Effector CD4-positive, alpha-beta T cell (primary cell): ENCODE measurements around the gene PTPRK.

ENCODE experiments used
- DNase-seq: peaks from one replicate; pipeline ENCODE4 v3.0.0-alpha.2; 2020

Gene PTPRK

DNA sequence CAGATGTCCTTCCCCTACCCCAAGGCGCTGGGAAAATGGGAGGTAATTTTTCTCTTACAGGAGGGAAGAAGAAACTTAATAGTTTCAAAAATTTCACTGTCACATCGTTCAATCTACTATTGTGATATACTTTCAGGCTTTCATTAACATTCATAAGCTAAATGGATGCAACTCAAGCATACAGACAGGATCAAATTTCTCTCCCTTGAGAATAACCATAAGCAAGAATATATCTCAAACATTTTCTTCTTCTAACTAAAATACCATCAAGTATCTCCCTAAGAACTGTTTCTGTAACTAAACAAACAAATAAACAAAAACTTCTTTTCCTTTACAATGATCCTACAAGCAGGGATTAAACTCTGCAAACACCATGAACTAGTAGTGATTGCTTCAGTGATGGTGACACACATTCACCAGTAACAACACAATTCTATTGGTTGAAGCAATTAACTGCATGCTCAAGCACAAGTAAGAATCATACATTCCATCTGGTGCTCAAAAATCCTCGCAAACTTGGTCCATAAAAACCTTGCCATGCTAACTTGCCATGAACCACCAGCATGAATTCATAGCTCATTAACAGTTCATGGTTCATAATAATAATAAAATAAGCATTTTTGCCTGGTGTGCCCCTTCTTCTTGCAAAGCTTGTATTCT is 183.8 kb downstream of the PTPRK start:
- no peak for DNase-seq

- no peak for DNase-seq
These were observed 184.4 kb downstream of the PTPRK start for GRCh38 chr6:128335963-128336362.

GRCh38 chr6:128333581-128334223 is 186.7 kb downstream of the PTPRK start:
- DNase-seq: no peak

DNA sequence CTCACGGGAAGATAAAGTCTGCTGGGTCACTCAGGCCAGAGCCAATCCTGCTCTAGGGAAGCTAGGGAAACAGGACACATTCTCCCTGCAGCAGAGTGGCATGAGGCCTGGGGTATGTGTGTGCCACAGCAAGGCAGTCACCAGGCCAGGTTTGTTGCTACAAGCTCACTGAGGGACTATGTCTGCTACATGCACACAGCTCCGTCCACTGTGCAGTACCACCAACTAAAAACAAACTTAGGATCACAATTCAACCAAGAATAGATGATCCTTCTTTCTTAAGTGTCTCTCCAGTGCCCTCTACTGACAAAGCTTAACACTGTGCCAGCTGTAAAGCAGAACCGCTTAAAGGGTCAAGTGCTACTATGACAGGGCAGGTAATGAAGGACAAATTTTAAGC is 192.5 kb downstream of the PTPRK start:
- DNase-seq: peak; percentile 4

GRCh38 chr6:128323011-128323410 is 197.4 kb downstream of the PTPRK start:
- no peak for DNase-seq

GRCh38 chr6:128319946-128320345 is 200.5 kb downstream of the PTPRK start:
- DNase-seq: no peak

- DNase-seq: no peak
These were observed 201.2 kb downstream of the PTPRK start for GRCh38 chr6:128319157-128319556.

DNA sequence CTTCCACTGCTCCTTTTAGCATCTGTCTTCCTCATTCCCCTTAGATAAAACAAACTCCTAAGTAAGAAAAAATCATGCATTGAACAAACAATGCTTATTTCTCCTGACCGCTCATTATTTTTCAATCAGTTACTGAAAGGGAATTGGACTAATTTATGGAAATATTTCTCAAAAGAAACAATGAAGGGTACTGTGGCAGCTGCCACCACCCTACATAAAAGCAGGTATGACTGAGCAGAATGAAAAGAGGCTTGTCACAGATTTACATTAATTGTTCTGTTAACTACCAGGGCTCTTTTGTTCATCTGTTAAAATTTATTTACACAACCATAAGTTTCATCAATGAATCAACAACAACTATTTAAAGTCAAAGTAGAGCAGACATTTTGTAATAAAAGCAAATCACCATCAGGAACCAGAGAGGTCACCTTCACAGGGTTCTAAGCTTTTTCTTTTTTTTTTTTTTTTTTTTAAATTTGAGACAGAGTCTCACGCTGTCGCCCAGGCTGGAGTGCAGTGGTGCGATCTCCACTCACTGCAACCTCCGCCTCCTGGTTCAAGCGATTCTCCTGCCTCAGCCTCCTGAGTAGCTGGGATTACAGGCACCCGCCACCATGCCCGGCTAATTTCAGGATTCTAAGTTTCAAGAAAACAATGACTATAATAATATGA is 204.0 kb downstream of the PTPRK start:
- DNase-seq: no peak

GRCh38 chr6:128314190-128314589 is 206.2 kb downstream of the PTPRK start:
- no peak for DNase-seq

GRCh38 chr6:128311944-128312570 is 208.3 kb downstream of the PTPRK start:
- no peak for DNase-seq

DNA sequence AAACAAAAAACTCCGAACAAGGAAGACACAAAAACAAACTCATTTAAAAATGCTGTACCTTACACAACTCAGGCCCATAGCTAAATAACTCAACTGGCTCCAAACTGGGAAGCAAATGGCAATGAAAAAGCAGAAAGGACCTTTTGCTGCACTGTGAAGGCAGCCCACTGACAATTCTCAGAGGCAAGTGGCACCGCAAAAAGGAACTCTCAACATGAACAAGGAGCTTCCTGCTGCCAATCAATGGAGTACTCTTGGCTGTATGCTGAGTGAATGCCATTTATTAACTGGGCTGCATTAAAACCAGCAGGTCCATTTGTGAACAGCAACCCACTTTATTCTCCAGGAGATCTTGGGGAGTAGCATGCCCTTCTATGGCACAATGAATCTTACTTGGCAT is 209.9 kb downstream of the PTPRK start:
- no peak for DNase-seq

DNA sequence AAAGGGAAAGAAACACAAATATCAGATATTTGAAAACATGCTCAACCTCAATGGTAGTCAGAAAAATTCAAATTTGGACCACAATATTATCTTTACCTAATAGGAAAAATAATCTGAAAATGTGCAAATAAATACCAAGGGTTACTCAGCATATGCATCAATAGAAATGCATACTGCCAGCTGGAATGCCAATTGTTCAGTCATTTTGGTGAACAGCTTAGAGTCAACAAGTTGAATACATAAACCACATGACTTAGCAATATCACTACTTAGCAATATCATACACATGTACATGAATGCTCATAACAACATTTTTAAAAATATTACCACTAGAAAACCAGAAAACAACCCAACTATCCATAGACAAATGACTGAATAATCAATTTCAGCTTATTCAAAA is 212.7 kb downstream of the PTPRK start:
- DNase-seq: no peak

DNA sequence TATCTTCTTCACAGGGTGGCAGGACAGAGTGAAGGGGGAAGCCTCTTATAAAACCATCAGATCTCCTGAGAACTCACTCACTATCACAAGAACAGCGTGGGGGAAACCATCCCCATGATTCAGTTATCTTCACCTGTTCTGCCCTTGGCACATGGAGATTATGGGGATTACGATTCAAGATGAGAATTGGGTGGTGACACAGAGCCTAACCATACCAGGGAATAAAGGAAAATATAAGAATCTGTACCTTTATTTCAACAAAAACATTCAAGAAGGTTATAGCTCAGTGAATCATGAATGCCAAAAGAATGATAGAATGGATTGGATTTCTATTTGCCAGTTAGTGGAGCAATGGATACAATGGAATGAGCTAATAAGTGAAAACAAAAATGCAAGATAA is 214.4 kb downstream of the PTPRK start:
- DNase-seq: no peak

GRCh38 chr6:128305228-128305627 is 215.2 kb downstream of the PTPRK start:
- no peak for DNase-seq

DNA sequence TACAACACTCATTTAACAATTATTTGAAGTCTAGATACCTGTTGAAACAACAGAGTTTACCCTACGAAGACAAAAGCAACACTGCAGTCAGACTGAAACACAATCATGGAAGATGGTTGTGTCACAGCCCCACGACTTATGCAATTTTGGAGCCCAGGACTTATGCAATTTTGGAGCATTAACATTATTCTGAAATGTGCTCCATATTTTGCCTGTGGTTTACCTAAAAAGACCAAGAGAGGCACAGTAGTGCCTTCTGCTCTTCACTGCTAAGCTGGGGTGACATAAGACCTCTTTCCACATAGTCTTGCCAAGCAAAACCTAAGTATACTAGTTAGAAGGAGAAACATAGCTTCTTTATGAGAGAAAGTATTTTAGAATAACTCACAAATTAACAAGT is 216.5 kb downstream of the PTPRK start:
- DNase-seq: no peak

DNA sequence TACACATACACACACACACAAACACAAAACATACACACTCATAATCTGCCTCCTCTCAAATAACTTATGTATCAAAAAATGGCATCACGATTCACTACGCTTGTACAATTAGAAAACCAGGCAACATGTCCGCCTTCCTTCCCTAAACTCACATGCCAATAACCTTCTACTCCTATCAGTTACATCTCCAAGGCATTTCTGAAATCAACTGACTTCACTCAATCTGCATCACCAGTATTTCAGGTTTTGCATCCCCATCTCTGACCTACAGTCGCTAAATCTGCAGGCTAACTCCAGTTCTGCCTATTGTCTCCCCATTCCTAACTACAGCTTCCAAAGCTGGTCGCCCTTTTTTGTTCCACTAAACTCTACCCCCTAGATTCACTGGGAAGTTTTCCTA is 217.5 kb downstream of the PTPRK start:
- no peak for DNase-seq

DNA sequence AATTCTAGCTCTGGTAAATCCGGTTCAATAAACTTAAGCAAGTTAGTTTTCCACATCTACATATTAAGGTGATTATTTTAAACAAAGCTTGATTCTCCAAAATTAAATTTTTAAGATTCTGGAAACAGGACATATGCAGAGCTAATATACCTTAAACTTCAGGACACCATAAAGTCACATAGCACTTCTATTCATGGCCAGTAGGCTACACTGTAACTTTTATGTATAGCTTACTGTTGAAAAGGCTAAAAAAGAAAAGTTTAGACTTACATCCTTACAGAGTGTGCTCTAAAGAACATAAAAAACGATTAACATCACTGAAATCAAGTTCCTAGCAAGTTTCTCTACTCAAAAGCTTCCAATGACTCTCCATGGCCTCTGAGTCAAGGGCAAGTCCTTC is 224.7 kb downstream of the PTPRK start:
- DNase-seq: no peak

DNA sequence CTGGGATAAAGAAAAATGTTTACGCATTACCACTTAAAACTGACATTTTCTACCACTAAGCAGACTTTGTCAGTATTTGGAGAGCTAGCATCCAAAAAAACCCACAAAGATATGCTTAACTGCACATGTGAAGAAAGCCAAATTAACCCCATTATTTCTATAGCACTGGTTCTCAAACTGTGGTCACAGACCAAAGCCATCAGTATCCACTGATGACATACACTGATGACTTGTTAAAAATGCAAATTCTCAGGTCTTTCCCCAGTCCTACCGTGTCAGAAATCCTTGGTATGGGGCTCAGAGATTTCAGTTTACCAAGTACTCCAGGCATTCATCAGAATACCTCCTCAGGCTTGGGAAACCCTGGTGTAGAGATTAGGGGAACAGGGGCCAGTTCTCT is 230.2 kb downstream of the PTPRK start:
- no peak for DNase-seq

GRCh38 chr6:128284128-128284527 is 236.3 kb downstream of the PTPRK start:
- DNase-seq: no peak

DNA sequence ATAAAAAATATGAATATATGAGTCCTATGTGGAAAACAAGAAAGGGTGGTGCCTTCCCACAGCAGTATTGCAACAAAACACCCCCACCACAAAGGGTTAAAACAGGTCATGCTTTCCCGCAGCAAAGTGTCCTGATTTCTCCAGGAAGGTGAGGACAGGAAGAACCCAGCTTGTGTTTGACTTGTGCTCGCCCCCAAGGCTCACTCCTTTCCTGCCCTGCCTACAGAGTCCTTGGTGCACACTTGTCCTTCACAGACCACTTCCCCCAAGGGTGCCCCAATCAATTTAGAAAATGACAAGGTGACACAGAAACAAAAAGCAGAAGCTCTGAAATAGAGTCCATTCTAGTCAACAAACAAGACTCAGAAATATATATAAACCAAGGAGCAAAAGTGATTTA is 237.4 kb downstream of the PTPRK start:
- DNase-seq: no peak

DNA sequence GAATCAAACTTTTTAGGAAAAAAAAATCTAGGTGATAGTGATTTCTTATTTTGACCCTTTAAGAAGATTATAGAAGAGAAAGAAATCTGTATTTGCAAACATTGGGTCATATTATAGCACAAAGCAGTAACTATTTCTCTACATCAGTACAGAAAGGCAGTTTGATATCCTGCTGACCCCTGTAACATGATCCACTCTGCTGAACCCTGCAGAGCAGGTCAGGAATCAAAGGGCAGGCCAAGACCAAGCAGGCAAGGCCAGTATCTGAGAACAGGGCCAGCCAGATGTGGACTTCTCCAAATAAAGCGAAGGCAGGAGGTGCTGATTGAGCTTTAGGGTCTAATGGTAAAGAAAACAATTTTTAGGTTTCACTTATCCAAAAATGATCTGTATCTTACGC is 239.4 kb downstream of the PTPRK start:
- no peak for DNase-seq

GRCh38 chr6:128280066-128280465 is 240.3 kb downstream of the PTPRK start:
- DNase-seq: no peak

- no peak for DNase-seq
These were observed 241.6 kb downstream of the PTPRK start for GRCh38 chr6:128278836-128279235.

DNA sequence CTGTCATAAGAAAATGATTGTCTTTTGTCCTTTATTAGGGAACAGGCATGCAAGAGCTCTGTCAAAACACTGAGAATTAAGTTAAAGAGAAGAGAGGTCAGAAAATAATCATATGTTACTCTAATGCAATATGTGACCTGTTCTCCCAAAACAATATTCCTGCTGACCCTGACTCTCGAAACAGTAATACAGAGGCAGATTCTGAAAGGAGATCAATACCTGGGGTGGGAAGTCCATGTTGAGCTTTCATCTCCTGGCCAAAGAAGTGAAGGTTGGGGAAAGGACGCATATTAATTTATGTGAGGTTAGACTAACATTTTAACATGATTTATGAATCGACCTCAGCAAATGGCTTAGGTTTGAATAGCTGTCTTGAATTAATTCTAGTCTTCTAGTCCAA is 243.0 kb downstream of the PTPRK start:
- no peak for DNase-seq
